ENCODE results near the gene NAPA. TPM values are rescaled to one million over a fixed set of nuclear protein-coding genes. Genes with fewer than 3 reads are reported as not detected.

The NAPA gene
- total and polyA plus RNA-seq, 10 of the 15 experiments (the other 5 are each of a cell fraction or from before 2014, with no cell fraction given): 8.2 to 193 (median 102) TPM

DNA sequence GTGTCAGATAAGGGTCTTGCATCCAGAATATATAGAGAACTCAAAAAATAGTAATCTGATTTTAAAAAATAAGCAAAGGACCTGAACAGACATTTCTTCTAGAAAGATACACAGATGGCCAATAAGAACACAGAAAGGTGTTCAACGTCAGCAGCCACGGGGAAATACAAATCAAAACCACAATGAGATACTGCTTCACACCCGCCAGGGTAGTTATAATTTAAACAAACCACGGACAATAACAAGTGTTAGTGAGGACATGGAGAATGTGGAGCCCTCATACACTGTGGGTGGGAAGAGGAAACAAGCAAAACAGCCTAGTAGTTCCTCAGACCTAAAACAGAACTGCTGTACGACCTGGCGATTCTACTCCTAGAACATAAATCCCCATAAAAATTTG, 26.7 kb upstream of the NAPA start:
- Histone ChIP-seq H3K36me3 (ENCODE audit: control insufficient read depth in 2 of 2, insufficient read depth in 2 of 2, low read length in 1 of 2) (no peaks in the 10 kb centered on the region), H4K20me1 (ENCODE audit: control insufficient read depth, insufficient read depth) (no peaks in the 10 kb centered on the region), H2AFZ (ENCODE audit: control insufficient read depth, low read depth, low read length) (no peak overlapping the region), H3K9me3 (replicated peaks; ENCODE audit: control insufficient read depth, insufficient read depth, low read length) (no peaks in the 10 kb centered on the region), H3K4me3 (no peak overlapping the region), H3K79me2 (ENCODE audit: control insufficient read depth, insufficient read depth, low read length) (no peaks in the 10 kb centered on the region), H3K4me1 (ENCODE audit: control insufficient read depth, insufficient read depth, low read length) (no peaks in the 10 kb centered on the region), H3K9ac (ENCODE audit: control insufficient read depth, insufficient read depth, low read length) (no peak overlapping the region), H3K27me3 (replicated peaks in 1 of 2; ENCODE audit: control insufficient read depth in 2 of 2, insufficient read depth in 2 of 2, low read length in 1 of 2) (peaks cover 2% of the 10 kb centered on the region in 2 experiments; a peak in 1 of 4 replicates), H3K4me2 (ENCODE audit: control insufficient read depth, insufficient read depth) (no peak overlapping the region), H3K27ac (ENCODE audit: control insufficient read depth, insufficient read depth) (no peak overlapping the region)
- ATAC-seq: peak; percentile 86
- ChIA-PET SMC1A (ENCODE audit: uncharacterized antibody, unreplicated experiment) (no interaction called here), RAD21 (ENCODE audit: unreplicated experiment) (no interaction called here), CTCF (no interaction called here), POLR2A (interaction anchor here (0.5 kb wide), 1 partner anchor 268 kb away, joined by 4 read pairs; no protein-coding TSS in a partner anchor)
- peak; percentile 13 for DNase-seq (ENCODE audit: low read depth, low spot score)
- intact Hi-C loops (cut with micrococcal nuclease; ENCODE audit: unreplicated experiment): no loop called here
- BruUV-seq (replicated peaks): no TSS peak
- 3% methylated on average over 6 of the region's 6 CpGs for WGBS (ENCODE audit: insufficient coverage, insufficient replicate concordance, low lambda C conversion rate, missing lambda C conversion rate)
- in situ Hi-C loops (cut with MboI): no loop called here
- no peak for FAIRE-seq
- TF ChIP-seq POU2F2 (IDR thresholded peaks at IDR 0.05; ENCODE audit: borderline replicate concordance, low read depth, low read length) (no peak), HDGF (IDR thresholded peaks at IDR 0.05) (no peak), NFIC (IDR thresholded peaks at IDR 0.05; ENCODE audit: low read depth, low read length) (no peak), IKZF1 (conservative IDR thresholded peaks at IDR 0.05) (peak; percentile 49; the same call in 1 of the 2 replicates), SRF (IDR thresholded peaks at IDR 0.05; ENCODE audit: low read depth in 2 of 2, low read length in 2 of 2) (no peak), EP300 (IDR thresholded peaks at IDR 0.05; ENCODE audit: borderline replicate concordance in 1 of 2, control insufficient read depth in 1 of 2, low read depth in 2 of 2, low read length in 2 of 2) (peak; percentile 28 to 51; a peak in 2 of 4 replicates), STAT1 (conservative IDR thresholded peaks at IDR 0.05) (no peak), SMC3 (IDR thresholded peaks at IDR 0.05; ENCODE audit: borderline replicate concordance, low read length) (no peak), TBL1XR1 (IDR thresholded peaks at IDR 0.05; ENCODE audit: low read depth, low read length) (no peak), ATF7 (IDR thresholded peaks at IDR 0.05; ENCODE audit: low read depth) (peak; percentile 75), BCL11A (IDR thresholded peaks at IDR 0.05; ENCODE audit: low read depth, low read length) (no peak), NR2C1 (IDR thresholded peaks at IDR 0.05) (no peak), FOXK2 (IDR thresholded peaks at IDR 0.05) (no peak), PAX5 (IDR thresholded peaks at IDR 0.05; ENCODE audit: borderline replicate concordance, low read depth, low read length) (no peak), ZNF207 (IDR thresholded peaks at IDR 0.05; ENCODE audit: borderline replicate concordance) (no peak), IKZF2 (IDR thresholded peaks at IDR 0.05) (peak; percentile 66 to 70; a peak in 2 of 4 replicates), DPF2 (IDR thresholded peaks at IDR 0.05) (0 out of 2 replicates have a peak, but pooled peaks have one; percentile 19), POLR2AphosphoS2 (IDR thresholded peaks at IDR 0.05; ENCODE audit: low read depth, low read length) (no peak), PML (IDR thresholded peaks at IDR 0.05; ENCODE audit: low read length) (no peak), TCF3 (IDR thresholded peaks at IDR 0.05; ENCODE audit: borderline replicate concordance, insufficient read depth, low read depth, low read length) (no peak)
- TF ChIP-seq, protein P1, sequence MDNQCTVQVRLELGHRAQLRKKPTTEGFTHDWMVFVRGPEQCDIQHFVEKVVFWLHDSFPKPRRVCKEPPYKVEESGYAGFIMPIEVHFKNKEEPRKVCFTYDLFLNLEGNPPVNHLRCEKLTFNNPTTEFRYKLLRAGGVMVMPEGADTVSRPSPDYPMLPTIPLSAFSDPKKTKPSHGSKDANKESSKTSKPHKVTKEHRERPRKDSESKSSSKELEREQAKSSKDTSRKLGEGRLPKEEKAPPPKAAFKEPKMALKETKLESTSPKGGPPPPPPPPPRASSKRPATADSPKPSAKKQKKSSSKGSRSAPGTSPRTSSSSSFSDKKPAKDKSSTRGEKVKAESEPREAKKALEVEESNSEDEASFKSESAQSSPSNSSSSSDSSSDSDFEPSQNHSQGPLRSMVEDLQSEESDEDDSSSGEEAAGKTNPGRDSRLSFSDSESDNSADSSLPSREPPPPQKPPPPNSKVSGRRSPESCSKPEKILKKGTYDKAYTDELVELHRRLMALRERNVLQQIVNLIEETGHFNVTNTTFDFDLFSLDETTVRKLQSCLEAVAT (IDR thresholded peaks at IDR 0.05): peak; percentile 42; the same call in 1 of the 2 replicates
- TF ChIP-seq, protein P2, sequence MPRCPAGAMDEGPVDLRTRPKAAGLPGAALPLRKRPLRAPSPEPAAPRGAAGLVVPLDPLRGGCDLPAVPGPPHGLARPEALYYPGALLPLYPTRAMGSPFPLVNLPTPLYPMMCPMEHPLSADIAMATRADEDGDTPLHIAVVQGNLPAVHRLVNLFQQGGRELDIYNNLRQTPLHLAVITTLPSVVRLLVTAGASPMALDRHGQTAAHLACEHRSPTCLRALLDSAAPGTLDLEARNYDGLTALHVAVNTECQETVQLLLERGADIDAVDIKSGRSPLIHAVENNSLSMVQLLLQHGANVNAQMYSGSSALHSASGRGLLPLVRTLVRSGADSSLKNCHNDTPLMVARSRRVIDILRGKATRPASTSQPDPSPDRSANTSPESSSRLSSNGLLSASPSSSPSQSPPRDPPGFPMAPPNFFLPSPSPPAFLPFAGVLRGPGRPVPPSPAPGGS (IDR thresholded peaks at IDR 0.05; ENCODE audit: borderline replicate concordance, insufficient read depth, low read depth, low read length, poor library complexity, severe bottlenecking): no peak
- TF ChIP-seq, protein P3, sequence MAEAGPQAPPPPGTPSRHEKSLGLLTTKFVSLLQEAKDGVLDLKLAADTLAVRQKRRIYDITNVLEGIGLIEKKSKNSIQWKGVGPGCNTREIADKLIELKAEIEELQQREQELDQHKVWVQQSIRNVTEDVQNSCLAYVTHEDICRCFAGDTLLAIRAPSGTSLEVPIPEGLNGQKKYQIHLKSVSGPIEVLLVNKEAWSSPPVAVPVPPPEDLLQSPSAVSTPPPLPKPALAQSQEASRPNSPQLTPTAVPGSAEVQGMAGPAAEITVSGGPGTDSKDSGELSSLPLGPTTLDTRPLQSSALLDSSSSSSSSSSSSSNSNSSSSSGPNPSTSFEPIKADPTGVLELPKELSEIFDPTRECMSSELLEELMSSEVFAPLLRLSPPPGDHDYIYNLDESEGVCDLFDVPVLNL (IDR thresholded peaks at IDR 0.05; ENCODE audit: low read depth, low read length): no peak

Measured in GM12878 (cell line).